ENCODE measurements around the gene SPAST. TPM values are rescaled to one million over a fixed set of nuclear protein-coding genes. Genes with fewer than 3 reads are reported as not detected.
"Not testable (repeated sequence)": the region's sequence is repeated elsewhere in the genome, so short reads cannot be mapped to it uniquely, and the experiment has no call there.

The SPAST gene
- total RNA-seq (2022) (20.4 and 23.8 TPM in 2 replicates), Bru-seq, nascent RNA (percentile 58 among the genes with signal in this experiment), BruChase-seq, experiment 1, labeled RNA remaining after a 6-hour chase (percentile 74 among the genes with signal in this experiment), BruChase-seq, experiment 2, labeled RNA remaining after a 2-hour chase (percentile 64 among the genes with signal in this experiment)
- long read RNA-seq, full-length matches to known transcripts: 27 of 33 reads
- long read RNA-seq, partial matches to known transcripts: 3 of 33 reads
- long read RNA-seq, other reads (novel, unspliced or antisense): 3 of 33 reads

GRCh38 chr2:32063310-32064020 lies at the start of gene SPAST:
SPAST (plus strand) TSS chr2:32063556; CDS start chr2:32063832, 276 bp downstream.
- peak within 1 kb of the TSS; percentile 94 for H3K27ac Mint-ChIP-seq (ENCODE audit: low read depth, unreplicated experiment)
- no peaks in the 10 kb centered on the region for H3K9me3 Mint-ChIP-seq (ENCODE audit: unreplicated experiment)
- H3K4me3 Mint-ChIP-seq (ENCODE audit: unreplicated experiment): peak within 1 kb of the TSS; percentile 98
- ChIA-PET POLR2A (interaction anchor here (0.6 to 5.8 kb wide), 20 partner anchors 9 to 944 kb away, joined by 3 to 129 read pairs (median 4); partner anchors contain the start of genes DPY30, MEMO1 and SLC30A6), CTCF (interaction anchor here (0.6 to 2.2 kb wide), 7 partner anchors 55 to 887 kb away, joined by 3 to 7 read pairs (median 3); no protein-coding TSS in a partner anchor)
- intact Hi-C loops (cut with micrococcal nuclease): loop anchor here (2.0 to 10.0 kb wide), 3 partner anchors 53 to 651 kb away; partner anchors contain the start of genes MEMO1, SLC30A6 and XDH
- BruUV-seq (replicated peaks): no TSS peak
- peak; percentile 18 for TF ChIP-seq CTCF (IDR thresholded peaks at IDR 0.05; ENCODE audit: unreplicated experiment)
- no peaks in the 10 kb centered on the region for H3K27me3 Mint-ChIP-seq (ENCODE audit: insufficient read depth, unreplicated experiment)
- H3K4me1 Mint-ChIP-seq (ENCODE audit: insufficient read depth, unreplicated experiment): peaks cover 16% of the 10 kb centered on the region
- peak; percentile 97 for DNase-seq (ENCODE audit: unreplicated experiment)
- H3K36me3 Mint-ChIP-seq (ENCODE audit: insufficient read depth, unreplicated experiment): peaks cover 18% of the 10 kb centered on the region

GRCh38 chr2:32018789-32019482 lies 44.4 kb upstream of the SPAST start:
- ChIA-PET POLR2A (interaction anchor here (0.6 to 1.5 kb wide), 5 partner anchors 10 to 88 kb away, joined by 4 to 6 read pairs (median 5); partner anchors contain the start of gene DPY30), CTCF (interaction anchor here (0.7 to 0.8 kb wide), 2 partner anchors 19 to 132 kb away, joined by 3 to 4 read pairs; no protein-coding TSS in a partner anchor)
- H3K36me3 Mint-ChIP-seq (ENCODE audit: insufficient read depth, unreplicated experiment): peaks cover 48% of the 10 kb centered on the region
- BruUV-seq (replicated peaks); intact Hi-C loops (cut with micrococcal nuclease); H3K4me3 Mint-ChIP-seq (ENCODE audit: unreplicated experiment); H3K27me3 Mint-ChIP-seq (ENCODE audit: insufficient read depth, unreplicated experiment); H3K9me3 Mint-ChIP-seq (ENCODE audit: unreplicated experiment); H3K27ac Mint-ChIP-seq (ENCODE audit: low read depth, unreplicated experiment); H3K4me1 Mint-ChIP-seq (ENCODE audit: insufficient read depth, unreplicated experiment): not testable (repeated sequence)
- peak; percentile 16 for DNase-seq (ENCODE audit: unreplicated experiment)

- H3K9me3 Mint-ChIP-seq (ENCODE audit: unreplicated experiment); H3K4me3 Mint-ChIP-seq (ENCODE audit: unreplicated experiment); intact Hi-C loops (cut with micrococcal nuclease); H3K27me3 Mint-ChIP-seq (ENCODE audit: insufficient read depth, unreplicated experiment); POLR2A ChIA-PET; BruUV-seq (replicated peaks): not testable (repeated sequence)
- peak; percentile 61 for DNase-seq (ENCODE audit: unreplicated experiment)
- H3K4me1 Mint-ChIP-seq (ENCODE audit: insufficient read depth, unreplicated experiment): peaks cover 14% of the 10 kb centered on the region
- peak overlapping the region; percentile 9 for H3K27ac Mint-ChIP-seq (ENCODE audit: low read depth, unreplicated experiment)
- CTCF ChIA-PET: interaction anchor here (0.6 kb wide), 1 partner anchor 240 kb away, joined by 3 read pairs; no protein-coding TSS in a partner anchor
- peaks cover 41% of the 10 kb centered on the region for H3K36me3 Mint-ChIP-seq (ENCODE audit: insufficient read depth, unreplicated experiment)
Measured at GRCh38 chr2:32034198-32034887, 29.0 kb upstream of the SPAST start.

- BruUV-seq (replicated peaks): no TSS peak
- ChIA-PET POLR2A (interaction anchor here (0.6 to 5.6 kb wide), 26 partner anchors 8 to 457 kb away, joined by 3 to 129 read pairs (median 5); partner anchors contain the start of genes MEMO1, SLC30A6 and SPAST), CTCF (interaction anchor here (0.5 to 1.3 kb wide), 5 partner anchors 13 to 157 kb away, joined by 3 to 5 read pairs (median 3); no protein-coding TSS in a partner anchor)
- intact Hi-C loops (cut with micrococcal nuclease): no loop called here
- Mint-ChIP-seq H3K36me3 (ENCODE audit: insufficient read depth, unreplicated experiment) (peaks cover 12% of the 10 kb centered on the region), H3K27me3 (ENCODE audit: insufficient read depth, unreplicated experiment) (no peaks in the 10 kb centered on the region), H3K4me3 (ENCODE audit: unreplicated experiment) (peak within 1 kb of the TSS; percentile 88), H3K9me3 (ENCODE audit: unreplicated experiment) (no peaks in the 10 kb centered on the region), H3K27ac (ENCODE audit: low read depth, unreplicated experiment) (peak within 1 kb of the TSS; percentile 83), H3K4me1 (ENCODE audit: insufficient read depth, unreplicated experiment) (no peaks in the 10 kb centered on the region)
- DNase-seq (ENCODE audit: unreplicated experiment): peak; percentile 91
- no peak for TF ChIP-seq CTCF (IDR thresholded peaks at IDR 0.05; ENCODE audit: unreplicated experiment)
Measured at GRCh38 chr2:32039447-32040219, 23.7 kb upstream of the SPAST start, which contains the start of gene DPY30. DPY30 (minus strand) TSS chr2:32039805; CDS start chr2:32039456, 349 bp downstream.

Data from MCF 10A (cell line).